MM.1S (cell line): Measurements from ENCODE around the gene FRMPD2.

Experiments used
- EZH2phosphoT487 ChIP-seq: fragments of 300-600 bp; sonication (generic); IDR thresholded peaks from 2 replicates; pipeline ENCODE4 v1.6.1; 2018; ENCODE audit warnings: antibody characterized with exemption, low read length
- TF ChIP-seq, protein P1 (sequence below): fragments of 300-600 bp; sonication (generic); IDR thresholded peaks from 2 replicates; pipeline ENCODE4 v1.5.1; 2016; ENCODE audit warnings: antibody characterized with exemption, low read length, mixed read lengths

GRCh38 chr10:48231178-48231577 lies 43.3 kb downstream of the FRMPD2 start:
- TF ChIP-seq, protein P1, sequence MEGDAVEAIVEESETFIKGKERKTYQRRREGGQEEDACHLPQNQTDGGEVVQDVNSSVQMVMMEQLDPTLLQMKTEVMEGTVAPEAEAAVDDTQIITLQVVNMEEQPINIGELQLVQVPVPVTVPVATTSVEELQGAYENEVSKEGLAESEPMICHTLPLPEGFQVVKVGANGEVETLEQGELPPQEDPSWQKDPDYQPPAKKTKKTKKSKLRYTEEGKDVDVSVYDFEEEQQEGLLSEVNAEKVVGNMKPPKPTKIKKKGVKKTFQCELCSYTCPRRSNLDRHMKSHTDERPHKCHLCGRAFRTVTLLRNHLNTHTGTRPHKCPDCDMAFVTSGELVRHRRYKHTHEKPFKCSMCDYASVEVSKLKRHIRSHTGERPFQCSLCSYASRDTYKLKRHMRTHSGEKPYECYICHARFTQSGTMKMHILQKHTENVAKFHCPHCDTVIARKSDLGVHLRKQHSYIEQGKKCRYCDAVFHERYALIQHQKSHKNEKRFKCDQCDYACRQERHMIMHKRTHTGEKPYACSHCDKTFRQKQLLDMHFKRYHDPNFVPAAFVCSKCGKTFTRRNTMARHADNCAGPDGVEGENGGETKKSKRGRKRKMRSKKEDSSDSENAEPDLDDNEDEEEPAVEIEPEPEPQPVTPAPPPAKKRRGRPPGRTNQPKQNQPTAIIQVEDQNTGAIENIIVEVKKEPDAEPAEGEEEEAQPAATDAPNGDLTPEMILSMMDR, result no peak
- no peak for TF ChIP-seq EZH2phosphoT487
